DND-41 (cell line): ENCODE results near the gene CLRN3.

Source experiments
- ATAC-seq: fragments of 200-7000 bp; cut with Tn5 transposase; 3 replicates; pipeline ENCODE4 v1.9.1; 2021; ENCODE audit warnings: low read depth; ENCODE audit not compliant: insufficient read depth
- DNase-seq: peaks from one replicate; pipeline ENCODE4 v3.0.0-alpha.2; 2020
- H2AFZ ChIP-seq: 2 replicates; pipeline ENCODE4 v1.6.0; 2012; ENCODE audit warnings: low read depth, low read length
- H3K27ac ChIP-seq: 2 replicates; pipeline ENCODE4 v1.5.1; 2012; ENCODE audit warnings: low read length, inconsistent platforms
- H3K27me3 ChIP-seq: fragments of 200-600 bp; sonication (generic); 2 replicates; pipeline ENCODE4 v1.6.0; 2012; ENCODE audit warnings: low read length, mild to moderate bottlenecking, inconsistent platforms; ENCODE audit not compliant: insufficient read depth, poor library complexity
- H3K36me3 ChIP-seq: 2 replicates; pipeline ENCODE4 v1.5.1; 2012; ENCODE audit warnings: low read length, inconsistent platforms; ENCODE audit not compliant: insufficient read depth
- H3K4me1 ChIP-seq: 2 replicates; pipeline ENCODE4 v1.5.1; 2012; ENCODE audit warnings: mild to moderate bottlenecking, low read length; ENCODE audit not compliant: insufficient read depth
- H3K4me2 ChIP-seq: 2 replicates; pipeline ENCODE4 v1.6.0; 2012; ENCODE audit warnings: mild to moderate bottlenecking, moderate library complexity, low read length, inconsistent platforms; ENCODE audit not compliant: insufficient read depth
- H3K4me3 ChIP-seq, 2 experiments: fragments of 200-600 bp in 1 of 2; shearing (Covaris generic) in 1 of 2; 2 replicates each; pipeline ENCODE4 v1.5.1; 2012 to 2016; ENCODE audit warnings: inconsistent platforms in 2 of 2, low read length in 2 of 2, mild to moderate bottlenecking in 2 of 2, low read depth in 1 of 2, moderate library complexity in 1 of 2
- H3K79me2 ChIP-seq: 2 replicates; pipeline ENCODE4 v1.6.0; 2012; ENCODE audit warnings: low read length, inconsistent platforms; ENCODE audit not compliant: insufficient read depth
- H3K9ac ChIP-seq: 2 replicates; pipeline ENCODE4 v1.6.0; 2012; ENCODE audit warnings: low read depth, mild to moderate bottlenecking, inconsistent platforms, low read length, moderate library complexity
- H3K9me3 ChIP-seq: 2 replicates; pipeline ENCODE4 v1.5.1; 2012; ENCODE audit warnings: low read length, moderate library complexity, mild to moderate bottlenecking, inconsistent platforms; ENCODE audit not compliant: insufficient read depth, severe bottlenecking
- H4K20me1 ChIP-seq: 2 replicates; pipeline ENCODE4 v1.6.0; 2012; ENCODE audit warnings: low read length; ENCODE audit not compliant: insufficient read depth
- CTCF ChIP-seq: IDR thresholded peaks from 2 replicates; pipeline ENCODE4 v1.5.1; 2012; ENCODE audit warnings: borderline replicate concordance, low read length, moderate library complexity, mild to moderate bottlenecking; ENCODE audit not compliant: poor library complexity, severe bottlenecking; ENCODE audit errors: extremely low read depth
- EZH2 ChIP-seq: IDR thresholded peaks from 3 replicates; pipeline ENCODE4 v1.6.1; 2012; ENCODE audit warnings: borderline replicate concordance, low read depth, mild to moderate bottlenecking, moderate library complexity, low read length, inconsistent platforms; ENCODE audit not compliant: severe bottlenecking

Gene CLRN3

GRCh38 chr10:127886371-127887051, 6.2 kb downstream of the CLRN3 start:
- H3K4me3 ChIP-seq: no peak overlapping the region
- no peaks in the 10 kb centered on the region for H3K36me3 ChIP-seq
- H3K79me2 ChIP-seq: no peaks in the 10 kb centered on the region
- H3K27ac ChIP-seq: no peak overlapping the region
- H4K20me1 ChIP-seq: no peaks in the 10 kb centered on the region
- no peak overlapping the region for H3K9ac ChIP-seq
- H3K9me3 ChIP-seq: no peaks in the 10 kb centered on the region
- ATAC-seq (no peak), DNase-seq (no peak)
- TF ChIP-seq CTCF: no peak
- TF ChIP-seq EZH2: no peak
- H3K27me3 ChIP-seq: peaks cover 4% of the 10 kb centered on the region
- no peak overlapping the region for H2AFZ ChIP-seq
- no peaks in the 10 kb centered on the region for H3K4me1 ChIP-seq
- H3K4me2 ChIP-seq: no peak overlapping the region

- no peak for ATAC-seq
Observed at GRCh38 chr10:127884501-127884900, 8.2 kb downstream of the CLRN3 start.

GRCh38 chr10:127883516-127883915, 9.2 kb downstream of the CLRN3 start:
- TF ChIP-seq CTCF: no peak
- no peak for TF ChIP-seq EZH2

More at GRCh38 chr10:127884501-127884900, 8.2 kb downstream of the CLRN3 start:
- Histone ChIP-seq H3K79me2 (no peaks in the 10 kb centered on the region), H3K4me3 (no peak overlapping the region), H3K27ac (no peak overlapping the region), H2AFZ (no peak overlapping the region), H3K4me2 (no peak overlapping the region), H3K4me1 (peaks cover 12% of the 10 kb centered on the region), H3K9me3 (no peaks in the 10 kb centered on the region), H3K36me3 (no peaks in the 10 kb centered on the region), H3K9ac (no peak overlapping the region), H4K20me1 (no peaks in the 10 kb centered on the region), H3K27me3 (peaks cover 4% of the 10 kb centered on the region)
- DNase-seq: no peak
- TF ChIP-seq CTCF (no peak), EZH2 (no peak)

More at GRCh38 chr10:127883516-127883915, 9.2 kb downstream of the CLRN3 start:
- DNase-seq: no peak
- no peak overlapping the region for H3K9ac ChIP-seq
- peaks cover 3% of the 10 kb centered on the region for H3K27me3 ChIP-seq
- H3K36me3 ChIP-seq: no peaks in the 10 kb centered on the region
- no peak overlapping the region for H3K4me3 ChIP-seq
- H4K20me1 ChIP-seq: no peaks in the 10 kb centered on the region
- H2AFZ ChIP-seq: no peak overlapping the region
- peaks cover 12% of the 10 kb centered on the region for H3K4me1 ChIP-seq
- no peak for ATAC-seq
- H3K27ac ChIP-seq: no peak overlapping the region
- H3K4me2 ChIP-seq: no peak overlapping the region
- H3K9me3 ChIP-seq: no peaks in the 10 kb centered on the region
- no peaks in the 10 kb centered on the region for H3K79me2 ChIP-seq
